ENCODE results near the gene PRR5. TPM values are rescaled to one million over a fixed set of nuclear protein-coding genes. Genes with fewer than 3 reads are reported as not detected.

The PRR5 gene
- total and polyA plus RNA-seq, 2 of the 13 experiments (the other 11 are each of a cell fraction or from before 2014, with no cell fraction given): 11.6 to 27.5 TPM

DNA sequence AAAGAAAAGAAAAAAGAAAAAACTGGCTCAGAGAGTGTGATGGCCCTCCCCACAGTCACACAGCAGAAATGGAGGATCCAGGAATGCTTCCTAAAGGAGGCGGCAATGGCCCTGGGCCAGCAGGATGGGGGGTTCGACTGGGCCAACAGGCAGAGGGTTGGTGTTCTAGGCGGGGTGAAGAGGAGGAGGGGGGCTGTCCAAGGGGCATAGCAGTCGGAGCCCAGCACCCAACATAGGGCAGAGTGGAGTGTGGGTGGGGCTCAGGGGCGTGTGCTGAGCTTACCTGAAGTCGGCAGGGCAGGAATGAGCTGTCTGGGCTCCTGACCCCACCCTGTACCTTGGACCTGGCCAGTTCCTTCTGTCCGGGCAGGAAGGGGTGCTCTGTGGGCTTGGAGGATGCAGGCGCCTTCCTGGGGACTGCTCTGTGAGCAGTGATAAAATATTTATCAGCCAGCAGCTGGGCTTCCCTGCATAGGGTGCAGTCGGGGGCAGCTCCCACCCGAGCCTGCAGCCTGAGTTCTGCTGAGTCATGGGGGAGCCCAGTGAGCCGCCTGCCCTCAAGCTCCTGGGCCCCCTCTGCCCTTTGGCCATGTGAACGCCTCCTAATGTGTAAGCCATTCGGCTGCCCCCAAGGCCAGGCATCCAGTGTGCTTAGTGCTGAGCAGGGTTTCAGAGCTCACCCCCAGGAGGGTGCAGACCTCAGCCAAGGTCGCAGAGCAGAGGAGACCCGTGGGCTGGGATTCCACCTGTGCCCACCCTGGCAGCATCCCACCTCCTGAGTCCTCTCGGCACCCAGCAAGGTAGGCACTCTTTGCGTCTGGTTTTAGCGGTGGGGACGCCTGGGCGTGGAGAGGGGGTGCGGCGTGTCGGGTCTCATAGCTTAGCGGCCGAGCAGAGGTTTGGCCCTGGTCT lies 25.3 kb upstream of the PRR5 start (continued):
- TF ChIP-seq ZHX2 (IDR thresholded peaks at IDR 0.05; ENCODE audit: low read depth) (no peak), ZHX2 (CRISPR knock-in tag; IDR thresholded peaks at IDR 0.05; ENCODE audit: borderline replicate concordance) (no peak), SIX1 (CRISPR knock-in tag; IDR thresholded peaks at IDR 0.05; ENCODE audit: borderline replicate concordance) (no peak), HNF4A (CRISPR knock-in tag; IDR thresholded peaks at IDR 0.05) (peak; percentile 94), ZNF547 (CRISPR knock-in tag; IDR thresholded peaks at IDR 0.05) (0 out of 2 replicates have a peak, but pooled peaks have one; percentile 13), ZNF530 (CRISPR knock-in tag; IDR thresholded peaks at IDR 0.05; ENCODE audit: low read depth) (no peak), RBM22 (optimal IDR thresholded peaks at IDR 0.05; ENCODE audit: low read length) (no peak), SIX4 (CRISPR knock-in tag; IDR thresholded peaks at IDR 0.05) (no peak), FOXK2 (IDR thresholded peaks at IDR 0.05) (no peak), ZNF549 (CRISPR knock-in tag; IDR thresholded peaks at IDR 0.05) (no peak), FOXC1 (CRISPR knock-in tag; IDR thresholded peaks at IDR 0.05; ENCODE audit: borderline replicate concordance) (no peak; the same call in 1 of the 2 replicates), ZNF235 (CRISPR knock-in tag; IDR thresholded peaks at IDR 0.05; ENCODE audit: borderline replicate concordance) (no peak), BORCS8-MEF2B (CRISPR knock-in tag; IDR thresholded peaks at IDR 0.05) (peak; percentile 76; the same call in 1 of the 2 replicates), MBNL3 (CRISPR knock-in tag; conservative IDR thresholded peaks at IDR 0.05) (no peak), ARNTL (CRISPR knock-in tag; IDR thresholded peaks at IDR 0.05) (no peak), ZNF468 (CRISPR knock-in tag; IDR thresholded peaks at IDR 0.05) (no peak), SNAPC2 (CRISPR knock-in tag; IDR thresholded peaks at IDR 0.05) (no peak), GTF2F1 (IDR thresholded peaks at IDR 0.05; ENCODE audit: low read length) (no peak), ZNF598 (CRISPR knock-in tag; IDR thresholded peaks at IDR 0.05; ENCODE audit: borderline replicate concordance) (no peak), ZNF337 (CRISPR knock-in tag; IDR thresholded peaks at IDR 0.05; ENCODE audit: borderline replicate concordance, low read depth) (no peak)
- TF ChIP-seq, protein P1, sequence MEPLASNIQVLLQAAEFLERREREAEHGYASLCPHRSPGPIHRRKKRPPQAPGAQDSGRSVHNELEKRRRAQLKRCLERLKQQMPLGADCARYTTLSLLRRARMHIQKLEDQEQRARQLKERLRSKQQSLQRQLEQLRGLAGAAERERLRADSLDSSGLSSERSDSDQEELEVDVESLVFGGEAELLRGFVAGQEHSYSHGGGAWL (CRISPR knock-in tag; IDR thresholded peaks at IDR 0.05): no peak
- TF ChIP-seq, protein P2, sequence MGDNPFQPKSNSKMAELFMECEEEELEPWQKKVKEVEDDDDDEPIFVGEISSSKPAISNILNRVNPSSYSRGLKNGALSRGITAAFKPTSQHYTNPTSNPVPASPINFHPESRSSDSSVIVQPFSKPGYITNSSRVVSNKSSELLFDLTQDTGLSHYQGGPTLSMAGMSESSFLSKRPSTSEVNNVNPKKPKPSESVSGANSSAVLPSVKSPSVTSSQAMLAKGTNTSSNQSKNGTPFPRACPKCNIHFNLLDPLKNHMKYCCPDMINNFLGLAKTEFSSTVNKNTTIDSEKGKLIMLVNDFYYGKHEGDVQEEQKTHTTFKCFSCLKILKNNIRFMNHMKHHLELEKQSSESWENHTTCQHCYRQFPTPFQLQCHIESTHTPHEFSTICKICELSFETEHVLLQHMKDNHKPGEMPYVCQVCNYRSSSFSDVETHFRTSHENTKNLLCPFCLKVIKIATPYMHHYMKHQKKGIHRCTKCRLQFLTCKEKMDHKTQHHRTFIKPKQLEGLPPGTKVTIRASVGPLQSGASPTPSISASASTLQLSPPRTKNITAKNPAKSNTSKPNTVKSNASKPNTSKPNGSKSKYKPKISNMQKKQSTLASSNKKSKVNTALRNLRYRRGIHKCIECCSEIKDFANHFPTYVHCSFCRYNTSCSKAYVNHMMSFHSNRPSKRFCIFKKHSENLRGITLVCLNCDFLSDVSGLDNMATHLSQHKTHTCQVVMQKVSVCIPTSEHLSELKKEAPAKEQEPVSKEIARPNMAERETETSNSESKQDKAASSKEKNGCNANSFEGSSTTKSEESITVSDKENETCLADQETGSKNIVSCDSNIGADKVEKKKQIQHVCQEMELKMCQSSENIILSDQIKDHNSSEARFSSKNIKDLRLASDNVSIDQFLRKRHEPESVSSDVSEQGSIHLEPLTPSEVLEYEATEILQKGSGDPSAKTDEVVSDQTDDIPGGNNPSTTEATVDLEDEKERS (CRISPR knock-in tag; IDR thresholded peaks at IDR 0.05): peak; percentile 64; the same call in 1 of the 2 replicates
